ENCODE data around the gene KCNAB1.
"Not testable (repeated sequence)": the region's sequence is repeated elsewhere in the genome, so short reads cannot be mapped to it uniquely, and the experiment has no call there.

The KCNAB1 gene

GRCh38 chr3:156548041-156548687 lies 427.8 kb downstream of the KCNAB1 start:
- no peak for DNase-seq

- DNase-seq, result no peak
Observed at GRCh38 chr3:156548902-156549301, 428.5 kb downstream of the KCNAB1 start.

GRCh38 chr3:156551261-156551660 lies 430.9 kb downstream of the KCNAB1 start:
- DNase-seq, result peak; percentile 22

- peak; percentile 19 for DNase-seq
Observed at GRCh38 chr3:156551746-156552145, 431.4 kb downstream of the KCNAB1 start.

GRCh38 chr3:156552973-156553372 lies 432.6 kb downstream of the KCNAB1 start:
- no peak for DNase-seq

- peak; percentile 63 for DNase-seq
Observed at GRCh38 chr3:156553705-156554356, 433.5 kb downstream of the KCNAB1 start.

GRCh38 chr3:156554515-156554841 lies 434.1 kb downstream of the KCNAB1 start:
- DNase-seq, result no peak

GRCh38 chr3:156554842-156555687 lies 434.7 kb downstream of the KCNAB1 start, which contains the start of gene SSR3:
Gene SSR3, minus strand, starts transcription at chr3:156555117. Its CDS starts 28 bp downstream, at chr3:156555089.
- DNase-seq, result peak; percentile 100

- no peak for DNase-seq
Observed at GRCh38 chr3:156558389-156558788, 438.0 kb downstream of the KCNAB1 start.

- DNase-seq, result no peak
Observed at GRCh38 chr3:156559321-156559720, 438.9 kb downstream of the KCNAB1 start.

GRCh38 chr3:156561533-156561932 lies 441.2 kb downstream of the KCNAB1 start:
- DNase-seq, result no peak

GRCh38 chr3:156562486-156562885 lies 442.1 kb downstream of the KCNAB1 start:
- DNase-seq, result not testable (repeated sequence)

- DNase-seq, result no peak
Observed at GRCh38 chr3:156563900-156564682, 443.7 kb downstream of the KCNAB1 start.

GRCh38 chr3:156569016-156569415 lies 448.6 kb downstream of the KCNAB1 start:
- not testable (repeated sequence) for DNase-seq

GRCh38 chr3:156569881-156570280 lies 449.5 kb downstream of the KCNAB1 start:
- DNase-seq, result not testable (repeated sequence)

GRCh38 chr3:156575641-156576040 lies 455.3 kb downstream of the KCNAB1 start:
- no peak for DNase-seq

- DNase-seq, result no peak
Observed at GRCh38 chr3:156576051-156576450, 455.7 kb downstream of the KCNAB1 start.

- DNase-seq, result peak; percentile 65
Observed at GRCh38 chr3:156576651-156577348, 456.4 kb downstream of the KCNAB1 start.

GRCh38 chr3:156577736-156578135 lies 457.4 kb downstream of the KCNAB1 start:
- DNase-seq, result peak; percentile 76

GRCh38 chr3:156579427-156579851 lies 459.1 kb downstream of the KCNAB1 start:
- DNase-seq, result peak; percentile 92

- DNase-seq, result peak; percentile 59
Observed at GRCh38 chr3:156581033-156581432, 460.7 kb downstream of the KCNAB1 start.

- no peak for DNase-seq
Observed at GRCh38 chr3:156581954-156582353, 461.6 kb downstream of the KCNAB1 start.

Measured in inflammatory macrophage treated with lipopolysaccharide for 4 hours (primary cell).